GM12875 (cell line): ENCODE results near the gene CPSF3.

Experiments used
- H3K4me3 ChIP-seq: one replicate; pipeline ENCODE4 v1.5.1; 2011; ENCODE audit warnings: low read depth, low read length, control low read depth
- TF ChIP-seq, protein P1 (sequence below): IDR thresholded peaks from 2 replicates; pipeline ENCODE4 v1.5.1; 2011; ENCODE audit warnings: low read depth, mild to moderate bottlenecking, control low read depth, inconsistent platforms, low read length, moderate library complexity, borderline replicate concordance; ENCODE audit not compliant: insufficient read depth

The CPSF3 gene

DNA sequence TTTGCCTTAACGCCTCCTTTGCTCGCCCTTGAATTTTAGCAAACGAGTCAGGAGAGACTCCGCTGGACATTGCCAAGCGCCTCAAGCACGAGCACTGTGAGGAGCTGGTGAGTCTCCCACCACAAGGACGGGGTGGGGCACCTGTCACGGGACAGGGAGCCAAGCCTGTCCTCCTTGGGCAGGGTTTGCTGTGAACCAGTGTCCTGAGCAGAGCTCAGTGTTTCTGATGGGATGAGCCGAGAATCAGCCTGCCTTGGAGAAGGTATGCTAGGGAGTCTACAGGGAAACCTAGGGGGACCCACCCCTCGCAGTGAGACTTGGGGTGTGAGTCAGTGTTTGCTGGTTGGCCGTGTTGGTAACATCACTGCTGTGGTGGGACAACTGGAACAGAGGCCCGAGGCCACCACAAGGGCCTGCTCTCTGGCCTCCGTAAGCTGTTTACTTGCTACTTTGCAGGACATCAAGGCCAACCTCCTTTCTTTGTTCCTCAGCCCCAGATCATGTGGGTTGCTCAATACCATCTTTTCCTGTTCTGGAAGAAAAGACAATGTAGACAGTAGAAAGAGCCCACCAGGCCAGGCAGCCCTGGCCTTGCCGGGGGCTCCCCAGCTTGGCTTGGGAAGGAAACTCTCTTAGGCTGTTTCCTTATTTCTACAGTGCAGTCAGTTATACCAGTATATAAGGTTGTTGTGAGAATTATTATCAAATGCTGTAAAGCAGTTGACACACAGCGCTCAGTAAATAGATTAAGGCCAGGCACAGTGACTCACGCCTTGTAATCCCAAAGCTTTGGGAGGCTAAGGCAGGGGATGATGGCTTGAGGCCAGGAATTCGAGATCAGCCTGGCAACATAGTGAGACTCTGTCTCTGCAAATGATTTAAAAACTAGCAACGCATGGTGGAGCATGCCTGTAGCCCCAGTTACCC is 42.5 kb upstream of the CPSF3 start:
- H3K4me3 ChIP-seq, result no peak overlapping the region
- TF ChIP-seq, protein P1, sequence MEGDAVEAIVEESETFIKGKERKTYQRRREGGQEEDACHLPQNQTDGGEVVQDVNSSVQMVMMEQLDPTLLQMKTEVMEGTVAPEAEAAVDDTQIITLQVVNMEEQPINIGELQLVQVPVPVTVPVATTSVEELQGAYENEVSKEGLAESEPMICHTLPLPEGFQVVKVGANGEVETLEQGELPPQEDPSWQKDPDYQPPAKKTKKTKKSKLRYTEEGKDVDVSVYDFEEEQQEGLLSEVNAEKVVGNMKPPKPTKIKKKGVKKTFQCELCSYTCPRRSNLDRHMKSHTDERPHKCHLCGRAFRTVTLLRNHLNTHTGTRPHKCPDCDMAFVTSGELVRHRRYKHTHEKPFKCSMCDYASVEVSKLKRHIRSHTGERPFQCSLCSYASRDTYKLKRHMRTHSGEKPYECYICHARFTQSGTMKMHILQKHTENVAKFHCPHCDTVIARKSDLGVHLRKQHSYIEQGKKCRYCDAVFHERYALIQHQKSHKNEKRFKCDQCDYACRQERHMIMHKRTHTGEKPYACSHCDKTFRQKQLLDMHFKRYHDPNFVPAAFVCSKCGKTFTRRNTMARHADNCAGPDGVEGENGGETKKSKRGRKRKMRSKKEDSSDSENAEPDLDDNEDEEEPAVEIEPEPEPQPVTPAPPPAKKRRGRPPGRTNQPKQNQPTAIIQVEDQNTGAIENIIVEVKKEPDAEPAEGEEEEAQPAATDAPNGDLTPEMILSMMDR, result no peak

- TF ChIP-seq, protein P1, result no peak
- H3K4me3 ChIP-seq, result no peak overlapping the region
Observed at GRCh38 chr2:9382604-9383235, 40.7 kb upstream of the CPSF3 start.

DNA sequence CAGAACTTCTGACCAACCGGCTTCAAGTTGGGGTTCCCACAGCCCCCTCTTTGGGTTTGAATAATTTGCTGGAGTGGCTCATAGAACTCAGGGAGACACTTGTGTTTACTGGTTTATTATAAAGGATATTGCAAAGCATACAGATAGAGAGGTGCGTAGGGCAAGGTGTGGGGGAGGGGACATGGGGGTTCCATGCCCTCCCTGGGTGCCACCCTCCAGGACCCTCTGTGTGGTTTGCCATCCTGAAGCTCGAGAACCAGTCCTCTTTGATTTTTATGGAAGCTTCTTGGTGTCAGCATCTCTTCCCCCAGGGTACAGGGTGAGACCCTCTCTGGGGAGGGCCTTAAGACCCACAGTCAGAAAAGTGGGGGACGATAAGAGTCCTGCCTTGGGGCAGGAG is 38.9 kb upstream of the CPSF3 start:
- H3K4me3 ChIP-seq, result no peak overlapping the region
- TF ChIP-seq, protein P1, result no peak

GRCh38 chr2:9385841-9386240 is 37.6 kb upstream of the CPSF3 start:
- TF ChIP-seq, protein P1, result no peak
- no peak overlapping the region for H3K4me3 ChIP-seq

DNA sequence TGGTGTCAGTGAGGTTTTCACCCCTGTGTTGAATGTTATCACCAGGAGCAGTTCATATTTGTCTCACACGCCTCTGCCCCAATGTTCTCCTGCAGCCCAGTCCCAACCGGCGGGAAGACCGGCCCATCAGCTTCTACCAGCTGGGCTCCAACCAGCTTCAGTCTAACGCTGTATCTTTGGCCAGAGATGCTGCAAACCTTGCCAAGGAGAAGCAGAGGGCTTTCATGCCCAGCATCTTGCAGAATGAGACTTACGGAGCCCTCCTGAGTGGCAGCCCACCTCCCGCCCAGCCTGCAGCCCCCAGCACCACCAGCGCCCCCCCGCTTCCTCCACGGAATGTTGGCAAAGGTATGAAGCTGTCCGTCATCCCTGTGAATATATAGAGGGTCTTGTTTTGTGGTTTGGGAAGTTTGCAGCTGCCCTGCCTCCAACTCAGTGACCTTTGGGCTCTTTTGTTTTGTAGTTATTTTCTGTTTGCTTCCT is 35.2 kb upstream of the CPSF3 start:
- no peak overlapping the region for H3K4me3 ChIP-seq
- TF ChIP-seq, protein P1, result no peak

DNA sequence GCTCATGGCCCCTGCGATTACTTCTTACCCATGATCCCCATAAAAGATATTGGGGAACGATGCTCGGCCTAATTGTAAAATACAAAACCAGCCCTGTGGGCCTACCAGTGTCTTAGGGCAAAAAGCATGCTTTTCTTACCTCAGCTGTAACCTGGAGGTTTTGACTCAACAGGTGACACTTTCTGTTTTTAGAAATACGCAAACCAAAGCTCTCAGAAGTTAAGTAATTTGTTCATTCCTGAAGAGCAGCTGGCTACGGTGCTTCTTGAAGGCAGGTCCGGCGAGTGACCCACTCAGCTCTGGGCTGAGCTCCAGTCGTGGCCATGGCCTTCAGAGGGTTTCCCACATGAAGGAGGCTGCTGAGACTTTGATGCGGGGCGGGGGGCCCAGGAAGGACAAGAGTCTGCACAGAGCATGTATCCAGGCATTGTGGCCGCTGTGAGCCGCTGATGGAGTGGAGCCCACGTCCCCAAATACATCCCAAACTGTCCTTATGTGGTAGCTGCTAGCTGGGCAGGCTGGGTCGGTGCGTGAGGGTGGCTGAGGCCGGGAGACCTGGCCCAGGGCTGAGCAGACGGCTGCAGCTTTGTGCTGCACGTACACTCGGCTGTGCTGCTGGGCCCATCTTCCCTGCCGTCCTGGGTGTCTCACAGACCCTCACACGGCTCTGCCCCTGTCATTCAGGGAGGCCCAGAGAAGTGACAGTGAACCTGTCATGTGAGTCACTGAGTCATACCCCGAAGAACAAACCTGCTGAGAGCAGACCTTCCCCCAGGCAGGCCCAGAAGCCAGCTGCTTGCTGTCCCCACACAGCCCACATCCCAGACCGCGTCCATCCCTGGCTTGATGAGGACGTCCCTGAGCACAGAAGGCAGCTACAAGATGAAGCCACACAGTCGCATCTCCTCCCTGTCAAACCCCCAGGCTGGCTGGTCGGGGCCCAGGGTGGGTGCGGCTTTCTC is 34.2 kb upstream of the CPSF3 start:
- H3K4me3 ChIP-seq, result no peak overlapping the region
- TF ChIP-seq, protein P1, result no peak
